Kidney (tissue), 14 donors: ENCODE data around the gene CDX2. TPM values are rescaled to one million over a fixed set of nuclear protein-coding genes. Genes with fewer than 3 reads are reported as not detected.

Experiments
- DNase-seq, 5 donors: peaks; one replicate each; pipeline ENCODE4 v3.0.0-alpha.2; 2013 to 2020
- FAIRE-seq: peaks from 2 replicates; lab custom pipeline; 2012; peaks lifted over from hg19 to GRCh38; lab: Jason Lieb, UNC
- H3K27ac ChIP-seq, 2 donors: one replicate each; pipeline ENCODE4 v1.7.0; 2013; ENCODE audit warnings: low read depth in 2 of 2, low read length in 2 of 2, inconsistent platforms in 1 of 2
- H3K27me3 ChIP-seq: one replicate; pipeline ENCODE4 v1.7.1; 2013; ENCODE audit warnings: low read length, inconsistent platforms; ENCODE audit not compliant: control insufficient read depth, insufficient read depth
- H3K36me3 ChIP-seq, 3 donors: one replicate each; pipeline versions ENCODE4 v1.7.0 to v1.7.1; 2013; ENCODE audit warnings: low read length in 3 of 3, control low read depth in 1 of 3, inconsistent platforms in 1 of 3; ENCODE audit not compliant: insufficient read depth in 3 of 3, control insufficient read depth in 2 of 3
- H3K4me1 ChIP-seq, 3 donors: one replicate each; pipeline versions ENCODE4 v1.7.0 to v1.7.1; 2013; ENCODE audit warnings: low read length in 3 of 3, inconsistent platforms in 1 of 3, low read depth in 1 of 3; ENCODE audit not compliant: control insufficient read depth in 2 of 3, insufficient read depth in 2 of 3
- H3K4me3 ChIP-seq, 3 donors: one replicate each; pipeline versions ENCODE4 v1.7.0 to v1.8.1; 2013; ENCODE audit warnings: low read length in 3 of 3, control low read depth in 1 of 3, inconsistent platforms in 1 of 3
- H3K9ac ChIP-seq, 3 donors: one replicate each; pipeline versions ENCODE4 v1.7.0 to v1.7.1; 2013; ENCODE audit warnings: low read length in 3 of 3, control low read depth in 1 of 3, inconsistent platforms in 1 of 3
- H3K9me3 ChIP-seq, 3 donors: one replicate each; pipeline versions ENCODE4 v1.7.0 to v1.7.1; 2013; ENCODE audit warnings: low read length in 3 of 3, control low read depth in 1 of 3, inconsistent platforms in 1 of 3; ENCODE audit not compliant: control insufficient read depth in 2 of 3, insufficient read depth in 1 of 3
- CTCF ChIP-seq: IDR thresholded peaks from 3 replicates; pipeline ENCODE4 v1.5.1; 2012; ENCODE audit warnings: mild to moderate bottlenecking, moderate library complexity, borderline replicate concordance; ENCODE audit not compliant: insufficient read depth; ENCODE audit errors: extremely low read depth
- intact Hi-C: fragments of 100-400 bp; cut with DNase I; formaldehyde crosslinking; loops from one replicate; pipeline ENCODE4 v1.11.1; 2022
- polyA plus RNA-seq: library from polyadenylated mRNA; stranded (reverse); fragments of 350-450 nt; fragmentation: Illumina TruSeq; extraction: RNeasy Lipid Tissue Mini Kit (QIAGEN cat#74804); gene quantifications from one replicate; pipeline ENCODE4 v1.2.3, GENCODE V29; 2014; ENCODE audit warnings: low read depth, low replicate concordance; ENCODE audit not compliant: insufficient read depth
- total RNA-seq: library from RNA; stranded (reverse); fragmentation: NEBNext Ultra II Directional; extraction: Animal tissue kit (Norgen Biotek cat#: 25700); gene quantifications from one replicate; pipeline ENCODE4 v1.2.1, GENCODE V29; 2021
- donor health status: control.
- donor health status: control.
- donor health status: control.
- donor health status: control.
- donor health status: control.
- donor health status: DM: yes; HTN: yes; CAD: no.
- donor health status: Normal renal cell carcinoma (clear cell type).

Gene CDX2
- total and polyA plus RNA-seq, 2 donors from 2014 or later = not detected

GRCh38 chr13:27929868-27930267, 39.2 kb downstream of the CDX2 start:
- Histone ChIP-seq H3K27me3 (peaks cover 45% of the 10 kb centered on the region), H3K4me1 (no peaks in the 10 kb centered on the region), H3K27ac (no peak overlapping the region), H3K4me3 (no peak overlapping the region), H3K9me3 (no peaks in the 10 kb centered on the region), H3K9ac (no peak overlapping the region), H3K36me3 (no peaks in the 10 kb centered on the region)
- FAIRE-seq (no peak), DNase-seq (no peak)
- intact Hi-C loops = no loop called here
- TF ChIP-seq CTCF = no peak

GRCh38 chr13:27928805-27929753, 40.0 kb downstream of the CDX2 start:
- no peak overlapping the region for H3K4me3 ChIP-seq
- no peaks in the 10 kb centered on the region for H3K9me3 ChIP-seq
- intact Hi-C loops = no loop called here
- no peak overlapping the region for H3K27ac ChIP-seq
- H3K36me3 ChIP-seq = no peaks in the 10 kb centered on the region
- no peak overlapping the region for H3K9ac ChIP-seq
- H3K4me1 ChIP-seq = no peaks in the 10 kb centered on the region
- FAIRE-seq = no peak
- peaks cover 46% of the 10 kb centered on the region for H3K27me3 ChIP-seq
- TF ChIP-seq CTCF = no peak
- DNase-seq = no peak

DNA sequence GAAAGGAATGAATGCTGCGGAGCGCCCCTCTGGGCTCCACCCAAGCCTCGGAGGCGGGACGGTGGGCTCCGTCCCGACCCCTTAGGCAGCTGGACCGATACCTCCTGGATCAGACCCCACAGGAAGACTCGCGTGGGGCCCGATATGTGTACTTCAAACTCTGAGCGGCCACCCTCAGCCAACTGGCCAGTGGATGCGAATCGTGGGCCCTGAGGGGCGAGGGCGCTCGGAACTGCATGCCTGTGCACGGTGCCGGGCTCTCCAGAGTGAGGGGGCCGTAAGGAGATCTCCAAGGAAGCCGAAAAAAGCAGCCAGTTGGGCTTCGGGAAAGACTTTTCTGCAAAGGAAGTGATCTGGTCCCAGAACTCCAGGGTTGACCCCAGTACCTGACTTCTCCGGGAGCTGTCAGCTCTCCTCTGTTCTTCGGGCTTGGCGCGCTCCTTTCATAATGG, 40.7 kb downstream of the CDX2 start:
- peaks cover 50% of the 10 kb centered on the region for H3K27me3 ChIP-seq
- H3K4me3 ChIP-seq = no peak overlapping the region
- H3K27ac ChIP-seq = no peak overlapping the region
- TF ChIP-seq CTCF = no peak
- no peak for FAIRE-seq
- H3K4me1 ChIP-seq = no peaks in the 10 kb centered on the region
- no peaks in the 10 kb centered on the region for H3K36me3 ChIP-seq
- H3K9ac ChIP-seq = no peak overlapping the region
- no peak for DNase-seq
- no peaks in the 10 kb centered on the region for H3K9me3 ChIP-seq
- intact Hi-C loops = no loop called here
